GM18867 (cell line): ENCODE data around the gene LHFPL2.
"Not testable (repeated sequence)": the region's sequence is repeated elsewhere in the genome, so short reads cannot be mapped to it uniquely, and the experiment has no call there.

Experiments
- ATAC-seq: cut with Tn5 transposase; IDR thresholded peaks from one replicate; pipeline ENCODE4 v1.9.1; 2021; ENCODE audit warnings: mild to moderate bottlenecking, moderate library complexity; ENCODE audit not compliant: unreplicated experiment

LHFPL2 gene

DNA sequence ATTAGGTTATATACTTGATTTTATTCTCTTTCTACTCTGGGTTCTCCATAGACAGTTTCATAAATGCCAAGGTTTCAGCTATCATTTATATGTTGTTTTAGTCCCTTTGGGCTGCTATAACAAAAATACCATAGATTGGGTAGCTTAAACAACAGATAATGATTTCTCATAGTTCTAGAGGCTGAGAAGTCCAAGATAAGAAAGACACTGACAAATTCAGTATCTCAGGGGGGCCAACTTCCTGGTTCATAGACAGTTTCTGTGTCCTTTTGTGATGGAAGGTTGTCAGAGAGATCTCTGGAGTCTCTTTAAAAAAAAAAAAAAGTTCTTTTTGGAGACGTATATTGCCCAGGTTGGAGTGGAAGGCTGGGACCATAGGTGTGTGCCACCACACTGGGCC lies 174.8 kb downstream of the LHFPL2 start:
- no peak for ATAC-seq

DNA sequence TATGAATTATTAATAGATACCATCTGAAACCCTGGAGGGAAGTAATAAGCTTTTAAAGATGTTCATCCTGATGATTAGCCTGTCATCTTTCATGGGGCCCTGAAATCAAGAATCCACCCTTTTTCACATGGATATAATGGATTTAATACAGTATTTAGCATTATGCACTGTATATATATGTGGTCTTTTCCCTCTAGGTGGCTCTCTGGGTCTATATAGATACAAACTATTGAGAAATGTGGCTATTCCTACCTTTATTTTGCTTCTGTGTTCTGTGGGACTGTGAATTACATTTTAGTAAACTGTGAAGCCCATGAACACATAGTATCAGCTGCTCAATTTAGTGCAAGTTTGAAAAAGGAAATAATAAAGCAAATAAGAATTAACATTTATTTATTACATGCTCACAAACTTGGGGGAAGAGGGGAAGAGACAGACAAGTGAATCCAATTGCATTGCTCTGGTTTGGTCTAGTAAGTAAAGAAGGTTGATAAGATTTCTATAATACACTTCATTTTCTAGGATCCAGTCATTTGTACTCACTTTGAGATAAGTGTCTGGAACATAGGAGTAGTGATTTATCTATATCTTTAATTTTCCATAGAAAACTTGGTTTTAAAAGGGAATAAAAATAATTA lies 176.0 kb downstream of the LHFPL2 start:
- no peak for ATAC-seq

DNA sequence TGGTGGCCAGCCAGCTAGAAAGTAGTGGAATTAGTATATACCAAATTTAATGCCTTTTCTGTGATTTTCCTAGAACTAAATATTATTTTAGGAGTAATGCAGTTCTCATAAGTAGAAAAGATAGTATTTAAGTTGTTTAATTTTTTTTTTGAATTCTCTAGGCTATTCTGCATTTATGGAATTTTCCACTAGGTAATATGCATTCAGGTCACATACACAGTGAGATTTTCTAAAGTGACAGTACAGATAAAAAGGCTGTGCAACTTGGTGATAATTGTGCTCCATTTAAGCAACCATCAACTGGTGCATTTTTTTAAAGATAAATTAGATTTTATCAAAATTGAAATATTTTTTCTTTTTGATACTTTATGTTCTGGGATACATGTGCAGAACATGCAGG lies 176.7 kb downstream of the LHFPL2 start:
- ATAC-seq = no peak

DNA sequence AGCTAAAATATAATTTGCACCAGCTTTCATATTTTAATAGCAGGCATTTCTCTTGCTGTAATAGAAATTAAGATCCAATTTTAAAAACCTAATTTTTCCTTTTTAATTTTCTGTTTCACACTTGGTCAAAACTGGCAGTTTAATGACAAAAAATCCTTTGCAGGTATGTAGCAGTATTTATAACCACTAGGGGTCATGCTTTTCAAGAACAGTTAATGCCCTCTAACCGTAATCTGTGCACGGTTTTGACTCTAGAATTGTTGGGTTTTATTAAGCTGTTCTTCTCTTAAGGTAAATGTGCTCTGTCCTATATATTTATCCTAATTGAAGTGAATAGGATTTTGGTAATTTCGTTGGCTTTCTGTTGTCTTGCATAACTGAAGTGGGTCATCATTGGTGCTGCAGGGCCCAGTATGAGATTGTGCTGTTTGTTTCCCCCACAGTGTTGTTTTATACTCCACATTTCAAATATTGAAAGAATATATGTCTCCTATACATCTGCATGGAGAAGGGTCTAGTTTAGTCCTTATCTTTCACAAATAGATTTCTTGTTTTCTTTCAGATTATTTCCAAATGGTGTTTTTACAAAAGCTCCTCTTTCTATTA lies 180.7 kb downstream of the LHFPL2 start:
- ATAC-seq = peak; percentile 45

DNA sequence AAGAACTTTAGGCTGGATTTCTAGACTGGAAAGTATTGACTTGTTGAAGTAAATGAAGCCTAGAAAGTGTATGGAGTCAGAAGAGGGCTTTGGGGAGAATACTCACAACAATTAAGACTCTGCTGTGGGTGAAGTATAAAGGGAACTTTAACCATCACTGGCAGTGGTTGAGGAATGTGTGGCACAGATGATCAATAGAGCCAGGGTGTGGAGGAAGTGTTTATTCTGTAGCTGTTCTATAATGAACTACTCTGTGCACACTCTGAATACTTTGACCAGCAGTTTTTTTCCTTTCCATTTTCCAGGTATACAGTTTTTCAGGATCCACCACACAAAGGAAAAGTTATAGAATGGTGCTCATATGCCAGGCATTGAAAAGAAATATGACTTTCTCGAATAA lies 181.4 kb downstream of the LHFPL2 start:
- ATAC-seq = no peak

DNA sequence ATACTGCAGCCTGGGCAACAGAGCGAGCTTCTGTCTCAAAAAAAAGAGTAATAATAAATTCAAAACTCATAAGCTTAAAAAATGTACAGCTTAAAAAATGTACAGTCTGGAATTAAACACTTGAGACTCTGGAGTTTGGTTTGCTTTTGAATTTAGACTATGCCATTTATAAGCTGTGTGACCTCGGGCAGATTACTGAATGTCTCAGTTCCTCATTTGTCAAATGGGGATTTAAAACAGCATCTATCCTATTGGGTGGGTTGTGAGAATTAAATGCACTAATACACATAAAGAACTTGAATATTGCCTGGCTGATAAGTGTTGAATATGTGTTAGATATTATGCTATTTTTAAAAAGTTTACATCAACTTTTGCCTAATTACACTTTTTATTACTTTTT lies 189.7 kb downstream of the LHFPL2 start:
- ATAC-seq = no peak

DNA sequence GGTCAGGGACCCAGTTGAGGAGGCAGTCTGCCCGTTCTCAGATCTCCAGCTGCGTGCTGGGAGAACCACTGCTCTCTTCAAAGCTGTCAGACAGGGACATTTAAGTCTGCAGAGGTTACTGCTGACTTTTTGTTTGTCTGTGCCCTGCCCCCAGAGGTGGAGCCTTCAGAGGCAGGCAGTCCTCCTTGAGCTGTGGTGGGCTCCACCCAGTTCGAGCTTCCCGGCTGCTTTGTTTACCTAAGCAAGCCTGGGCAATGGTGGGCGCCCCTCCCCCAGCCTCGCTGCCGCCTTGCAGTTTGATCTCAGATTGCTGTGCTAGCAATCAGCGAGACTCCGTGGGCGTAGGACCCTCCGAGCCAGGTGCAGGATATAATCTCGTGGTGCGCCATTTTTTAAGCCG lies 191.1 kb downstream of the LHFPL2 start:
- ATAC-seq = not testable (repeated sequence)

DNA sequence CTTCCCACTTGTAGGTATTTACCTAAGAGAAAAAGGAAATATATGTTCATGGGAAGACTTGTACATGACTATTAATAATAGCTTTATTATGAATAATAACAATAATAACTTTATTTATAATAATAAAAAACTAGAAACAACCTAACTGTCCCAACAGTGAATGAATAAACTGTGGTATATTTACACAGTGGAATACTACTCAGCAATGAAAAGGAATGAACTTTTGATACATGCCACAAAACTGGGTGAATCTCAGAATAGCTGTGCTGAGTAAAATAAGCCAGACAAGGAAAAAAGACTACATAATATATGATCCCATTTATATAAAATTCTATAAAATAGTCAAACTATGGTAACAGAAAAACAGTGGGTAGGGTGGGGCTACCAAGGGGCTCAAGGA lies 199.5 kb downstream of the LHFPL2 start:
- ATAC-seq = no peak

DNA sequence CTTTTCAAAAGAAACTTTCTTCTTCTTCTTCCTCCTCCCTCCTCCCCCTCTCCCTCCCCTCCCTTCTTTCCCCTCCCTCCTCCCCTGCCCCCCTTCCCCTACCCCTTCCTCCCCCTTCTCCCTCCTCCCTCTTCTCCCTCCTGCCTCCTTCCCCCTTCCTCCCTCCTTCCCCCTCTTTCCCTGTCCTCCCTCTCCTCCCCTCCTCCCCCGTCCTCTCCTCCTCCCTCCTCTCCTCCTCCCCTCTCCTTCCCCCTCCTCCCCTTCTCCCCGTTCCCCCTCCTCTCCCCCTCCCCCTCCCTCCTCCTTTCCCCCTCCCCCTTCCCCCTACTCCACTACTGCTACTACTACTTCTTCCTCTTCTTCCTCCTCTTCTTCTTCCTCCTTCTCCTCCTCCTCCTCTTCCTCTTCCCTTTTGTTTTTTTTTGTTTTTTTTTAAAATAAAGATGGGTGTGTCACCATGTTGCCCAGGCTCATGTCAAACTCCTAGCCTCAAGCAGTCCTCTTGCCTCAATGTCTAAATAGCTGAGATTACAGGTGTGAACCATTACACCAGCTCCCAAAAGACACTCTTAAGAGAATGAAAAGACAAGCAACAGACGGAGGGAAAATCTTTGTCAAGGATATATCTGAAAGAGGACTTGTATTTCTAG lies 200.7 kb downstream of the LHFPL2 start:
- ATAC-seq = no peak
